ENCODE data around the gene P3H3. TPM values are rescaled to one million over a fixed set of nuclear protein-coding genes. Genes with fewer than 3 reads are reported as not detected.

P3H3 gene
- polyA plus RNA-seq, 1 donor (not counting 4 experiments of a cell fraction or from before 2014, with no cell fraction given), result 3.9 TPM

- Histone ChIP-seq H2AFZ (ENCODE audit: control insufficient read depth, low read length) (no peak overlapping the region), H3K4me3 (ENCODE audit: control insufficient read depth in 2 of 3, extremely low read depth in 1 of 3, insufficient read depth in 2 of 3, low read depth in 1 of 3, low read length in 3 of 3) (no peak overlapping the region), H4K20me1 (ENCODE audit: control insufficient read depth, extremely low read depth, insufficient read depth, low read length) (no peaks in the 10 kb centered on the region), H3K79me2 (ENCODE audit: control insufficient read depth, insufficient read depth, low read length) (no peaks in the 10 kb centered on the region), H3K27me3 (ENCODE audit: control insufficient read depth, extremely low read depth, insufficient read depth, low read length) (peaks cover 73% of the 10 kb centered on the region), H3K9ac (ENCODE audit: control insufficient read depth, extremely low read depth, insufficient read depth, low read length) (no peak overlapping the region), H3K4me2 (ENCODE audit: control insufficient read depth, extremely low read depth, insufficient read depth, low read depth, low read length) (no peak overlapping the region), H3K4me1 (ENCODE audit: control insufficient read depth, extremely low read depth, insufficient read depth, low read length) (peaks cover 12% of the 10 kb centered on the region), H3K9me1 (ENCODE audit: control insufficient read depth, extremely low read depth, insufficient read depth, low read length) (no peaks in the 10 kb centered on the region), H3K9me3 (ENCODE audit: control insufficient read depth, low read depth, low read length) (no peaks in the 10 kb centered on the region), H3K27ac (ENCODE audit: control insufficient read depth, insufficient read depth, low read length) (no peak overlapping the region), H3K36me3 (ENCODE audit: control insufficient read depth in 2 of 2, extremely low read depth in 1 of 2, insufficient read depth in 2 of 2, low read length in 2 of 2) (no peaks in the 10 kb centered on the region)
- no peak for TF ChIP-seq EZH2 (IDR thresholded peaks at IDR 0.05; ENCODE audit: low read length)
- TF ChIP-seq, protein P1, sequence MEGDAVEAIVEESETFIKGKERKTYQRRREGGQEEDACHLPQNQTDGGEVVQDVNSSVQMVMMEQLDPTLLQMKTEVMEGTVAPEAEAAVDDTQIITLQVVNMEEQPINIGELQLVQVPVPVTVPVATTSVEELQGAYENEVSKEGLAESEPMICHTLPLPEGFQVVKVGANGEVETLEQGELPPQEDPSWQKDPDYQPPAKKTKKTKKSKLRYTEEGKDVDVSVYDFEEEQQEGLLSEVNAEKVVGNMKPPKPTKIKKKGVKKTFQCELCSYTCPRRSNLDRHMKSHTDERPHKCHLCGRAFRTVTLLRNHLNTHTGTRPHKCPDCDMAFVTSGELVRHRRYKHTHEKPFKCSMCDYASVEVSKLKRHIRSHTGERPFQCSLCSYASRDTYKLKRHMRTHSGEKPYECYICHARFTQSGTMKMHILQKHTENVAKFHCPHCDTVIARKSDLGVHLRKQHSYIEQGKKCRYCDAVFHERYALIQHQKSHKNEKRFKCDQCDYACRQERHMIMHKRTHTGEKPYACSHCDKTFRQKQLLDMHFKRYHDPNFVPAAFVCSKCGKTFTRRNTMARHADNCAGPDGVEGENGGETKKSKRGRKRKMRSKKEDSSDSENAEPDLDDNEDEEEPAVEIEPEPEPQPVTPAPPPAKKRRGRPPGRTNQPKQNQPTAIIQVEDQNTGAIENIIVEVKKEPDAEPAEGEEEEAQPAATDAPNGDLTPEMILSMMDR (optimal IDR thresholded peaks at IDR 0.05 in 1 of 3, IDR thresholded peaks at IDR 0.05 in 1 of 3, conservative IDR thresholded peaks at IDR 0.05 in 1 of 3; ENCODE audit: extremely low read depth in 1 of 3, insufficient read depth in 2 of 3, low read length in 3 of 3), result no peak
- FAIRE-seq (no peak), DNase-seq (ENCODE audit: low read depth, low spot score) (no peak)
- dilution Hi-C loops (cut with MboI; ENCODE audit: extremely low pct_ligation_motif_present, low sequenced_read_pairs), result no loop called here
Measured at GRCh38 chr12:6824085-6824775, 4.0 kb upstream of the P3H3 start.

- Histone ChIP-seq H3K9me1 (ENCODE audit: control insufficient read depth, extremely low read depth, insufficient read depth, low read length) (no peaks in the 10 kb centered on the region), H3K36me3 (ENCODE audit: control insufficient read depth in 2 of 2, extremely low read depth in 1 of 2, insufficient read depth in 2 of 2, low read length in 2 of 2) (no peaks in the 10 kb centered on the region), H3K79me2 (ENCODE audit: control insufficient read depth, insufficient read depth, low read length) (no peaks in the 10 kb centered on the region), H3K4me3 (ENCODE audit: control insufficient read depth in 2 of 3, extremely low read depth in 1 of 3, insufficient read depth in 2 of 3, low read depth in 1 of 3, low read length in 3 of 3) (peak overlapping the region in 1 of 3 experiments; percentile 37), H3K4me1 (ENCODE audit: control insufficient read depth, extremely low read depth, insufficient read depth, low read length) (peaks cover 12% of the 10 kb centered on the region), H3K27me3 (ENCODE audit: control insufficient read depth, extremely low read depth, insufficient read depth, low read length) (peaks cover 74% of the 10 kb centered on the region), H3K9ac (ENCODE audit: control insufficient read depth, extremely low read depth, insufficient read depth, low read length) (no peak overlapping the region), H3K9me3 (ENCODE audit: control insufficient read depth, low read depth, low read length) (no peaks in the 10 kb centered on the region), H4K20me1 (ENCODE audit: control insufficient read depth, extremely low read depth, insufficient read depth, low read length) (no peaks in the 10 kb centered on the region), H3K4me2 (ENCODE audit: control insufficient read depth, extremely low read depth, insufficient read depth, low read depth, low read length) (peak overlapping the region; percentile 56), H2AFZ (ENCODE audit: control insufficient read depth, low read length) (no peak overlapping the region), H3K27ac (ENCODE audit: control insufficient read depth, insufficient read depth, low read length) (no peak overlapping the region)
- peak; percentile 5 for FAIRE-seq
- DNase-seq (ENCODE audit: low read depth, low spot score), result no peak
- dilution Hi-C loops (cut with MboI; ENCODE audit: extremely low pct_ligation_motif_present, low sequenced_read_pairs), result no loop called here
- TF ChIP-seq EZH2 (IDR thresholded peaks at IDR 0.05; ENCODE audit: low read length), result peak; percentile 18
- TF ChIP-seq, protein P1 (optimal IDR thresholded peaks at IDR 0.05 in 1 of 3, IDR thresholded peaks at IDR 0.05 in 1 of 3, conservative IDR thresholded peaks at IDR 0.05 in 1 of 3; ENCODE audit: extremely low read depth in 1 of 3, insufficient read depth in 2 of 3, low read length in 3 of 3), result no peak
Measured at GRCh38 chr12:6824901-6825381, 3.3 kb upstream of the P3H3 start.

All from keratinocyte (primary cell).